Activated naive CD8-positive, alpha-beta T cell treated with anti-CD3 and anti-CD28 coated beads, Interleukin-2, amount 10 ng/mL, durations not matched to agents 7 days and 5 days (primary cell): ENCODE data around the gene WDR26. TPM values are rescaled to one million over a fixed set of nuclear protein-coding genes. Genes with fewer than 3 reads are reported as not detected.
"Not testable (repeated sequence)": the region's sequence is repeated elsewhere in the genome, so short reads cannot be mapped to it uniquely, and the experiment has no call there.

Source experiments
- ATAC-seq: fragments of 150-1000 bp; cut with Tn5 transposase; one replicate; pipeline ENCODE4 v1.10.0; 2021; ENCODE audit warnings: low read depth, moderate library complexity
- POLR2A ChIA-PET: fragments of 350-600 bp; sonication (Branson Sonifier 250); formaldehyde crosslinking; loops from one replicate; lab custom pipeline; 2021; ENCODE audit warnings: antibody characterized with exemption; lab: Charles Lee
- DNase-seq: peaks from one replicate; pipeline ENCODE4 v3.0.0; 2021
- H3K27ac Mint-ChIP-seq: one replicate; pipeline ENCODE4 v1.8.0; 2022; ENCODE audit warnings: mild to moderate bottlenecking, mixed read lengths
- H3K27me3 Mint-ChIP-seq: one replicate; pipeline ENCODE4 v1.8.0; 2022; ENCODE audit warnings: mild to moderate bottlenecking, moderate library complexity, mixed read lengths
- H3K36me3 Mint-ChIP-seq: one replicate; pipeline ENCODE4 v1.8.0; 2021; ENCODE audit warnings: mild to moderate bottlenecking, mixed read lengths
- H3K4me1 Mint-ChIP-seq: one replicate; pipeline ENCODE4 v1.8.0; 2021; ENCODE audit warnings: mixed read lengths
- H3K4me3 Mint-ChIP-seq: one replicate; pipeline ENCODE4 v1.8.0; 2022; ENCODE audit warnings: mild to moderate bottlenecking, moderate library complexity, mixed read lengths
- H3K9me3 Mint-ChIP-seq: one replicate; pipeline ENCODE4 v1.8.0; 2021; ENCODE audit warnings: mixed read lengths
- microRNA-seq: library from miRNA; unstranded; fragments of <30 nt; microRNA quantifications from one replicate; pipeline ENCODE4 v1.2.0, GENCODE V29; 2022
- total RNA-seq, 2 experiments: library from RNA; stranded (reverse); gene quantifications; one replicate each; pipeline ENCODE4 v1.2.3, GENCODE V29; 2021

Gene WDR26
- total RNA-seq, 2 experiments from 2014 or later: 90.2 to 92.0 TPM

GRCh38 chr1:224349716-224350115 is 84.9 kb downstream of the WDR26 start:
- peaks cover 15% of the 10 kb centered on the region for H3K4me1 Mint-ChIP-seq
- POLR2A ChIA-PET, DNase-seq, H3K36me3 Mint-ChIP-seq, H3K4me3 Mint-ChIP-seq, ATAC-seq, H3K27ac Mint-ChIP-seq, H3K9me3 Mint-ChIP-seq, H3K27me3 Mint-ChIP-seq: not testable (repeated sequence)

GRCh38 chr1:224348137-224348536 is 86.5 kb downstream of the WDR26 start:
- Mint-ChIP-seq H3K36me3 (peaks cover 9% of the 10 kb centered on the region), H3K9me3 (peaks cover 8% of the 10 kb centered on the region), H3K27ac (no peak overlapping the region), H3K4me1 (peaks cover 4% of the 10 kb centered on the region), H3K27me3 (no peaks in the 10 kb centered on the region), H3K4me3 (no peak overlapping the region)
- no peak for DNase-seq
- ATAC-seq: no peak
- POLR2A ChIA-PET: no interaction called here

- H3K4me3 Mint-ChIP-seq: no peak overlapping the region
- H3K27ac Mint-ChIP-seq: no peak overlapping the region
- peaks cover 12% of the 10 kb centered on the region for H3K36me3 Mint-ChIP-seq
- ATAC-seq (no peak), DNase-seq (no peak)
- H3K4me1 Mint-ChIP-seq: peaks cover 8% of the 10 kb centered on the region
- peaks cover 4% of the 10 kb centered on the region for H3K27me3 Mint-ChIP-seq
- POLR2A ChIA-PET: interaction anchor here (1.3 kb wide), 1 partner anchor 88 kb away, joined by 3 read pairs; no protein-coding TSS in a partner anchor
- H3K9me3 Mint-ChIP-seq: peaks cover 6% of the 10 kb centered on the region
Measured at GRCh38 chr1:224343679-224344078, 90.9 kb downstream of the WDR26 start.

GRCh38 chr1:224340453-224341384 is 93.9 kb downstream of the WDR26 start:
- DNase-seq (peak; percentile 64), ATAC-seq (peak; percentile 91)
- peaks cover 12% of the 10 kb centered on the region for H3K36me3 Mint-ChIP-seq
- POLR2A ChIA-PET: interaction anchor here (0.8 to 1.4 kb wide), 2 partner anchors 11 to 91 kb away, joined by 3 read pairs; partner anchors contain the start of gene NVL
- H3K4me1 Mint-ChIP-seq, H3K9me3 Mint-ChIP-seq, H3K27ac Mint-ChIP-seq, H3K27me3 Mint-ChIP-seq: not testable (repeated sequence)
- H3K4me3 Mint-ChIP-seq: peak overlapping the region; percentile 78

- no peak for DNase-seq
- Mint-ChIP-seq H3K27me3 (peaks cover 4% of the 10 kb centered on the region), H3K27ac (no peak overlapping the region), H3K9me3 (peaks cover 6% of the 10 kb centered on the region), H3K4me1 (peaks cover 4% of the 10 kb centered on the region), H3K36me3 (peaks cover 12% of the 10 kb centered on the region), H3K4me3 (no peak overlapping the region)
- POLR2A ChIA-PET: no interaction called here
- no peak for ATAC-seq
Measured at GRCh38 chr1:224339442-224340033, 95.1 kb downstream of the WDR26 start.

GRCh38 chr1:224338150-224338838 is 96.3 kb downstream of the WDR26 start:
- peaks cover 4% of the 10 kb centered on the region for H3K27me3 Mint-ChIP-seq
- no peak overlapping the region for H3K4me3 Mint-ChIP-seq
- ATAC-seq: no peak
- H3K27ac Mint-ChIP-seq: no peak overlapping the region
- no peaks in the 10 kb centered on the region for H3K9me3 Mint-ChIP-seq
- POLR2A ChIA-PET: interaction anchor here (1.2 kb wide), 1 partner anchor 120 kb away, joined by 3 read pairs; no protein-coding TSS in a partner anchor
- DNase-seq: no peak
- peaks cover 7% of the 10 kb centered on the region for H3K36me3 Mint-ChIP-seq
- peaks cover 16% of the 10 kb centered on the region for H3K4me1 Mint-ChIP-seq

Small RNA genes within 50 kb of the gene (microRNA-seq; reads per million reads assigned to microRNA genes)
- not detected for gene MIR4742

Other genes with a start within 250 kb of the WDR26 start
- 10 to 100 TPM; 44.1 to 52.7 TPM for gene NVL, start 104.6 kb downstream of the WDR26 start, total RNA-seq
- gene CNIH4, start 77.9 kb downstream of the WDR26 start, total RNA-seq: 10 to 100 TPM; 42.3 to 43.1 TPM
- gene CNIH3, start 181.5 kb upstream of the WDR26 start, total RNA-seq: 1 to 10 TPM; 1.6 to 2.2 TPM